RWPE2 (cell line): ENCODE results near the gene POU2F3.

Source experiments
- ATAC-seq: fragments of 200-7000 bp; cut with Tn5 transposase; 3 replicates; pipeline ENCODE4 v1.9.1; 2021; ENCODE audit warnings: low read depth
- DNase-seq: peaks from one replicate; pipeline ENCODE4 v3.0.0-alpha.2; 2020; ENCODE audit warnings: low spot score
- H3K27ac ChIP-seq: fragments of 450-650 bp; 2 replicates; pipeline ENCODE4 v1.5.1; 2017; ENCODE audit warnings: mild to moderate bottlenecking; ENCODE audit not compliant: poor library complexity, severe bottlenecking
- H3K27me3 ChIP-seq: fragments of 250-450 bp; sonication (Bioruptor Pico); 2 replicates; pipeline ENCODE4 v1.5.1; 2021; ENCODE audit warnings: mild to moderate bottlenecking, moderate library complexity; ENCODE audit not compliant: insufficient read depth, poor library complexity, severe bottlenecking
- H3K36me3 ChIP-seq: fragments of 250-450 bp; sonication (Bioruptor Pico); 2 replicates; pipeline ENCODE4 v1.5.1; 2020; ENCODE audit warnings: low read depth, mild to moderate bottlenecking, moderate library complexity
- H3K4me1 ChIP-seq: fragments of 250-450 bp; sonication (Bioruptor Pico); 2 replicates; pipeline ENCODE4 v1.5.1; 2021; ENCODE audit warnings: mild to moderate bottlenecking, moderate library complexity; ENCODE audit not compliant: insufficient read depth, poor library complexity, severe bottlenecking
- H3K4me3 ChIP-seq: fragments of 250-450 bp; sonication (Bioruptor Pico); 2 replicates; pipeline ENCODE4 v1.5.1; 2021; ENCODE audit warnings: mild to moderate bottlenecking, moderate library complexity; ENCODE audit not compliant: severe bottlenecking
- H3K9me3 ChIP-seq: fragments of 250-450 bp; sonication (Bioruptor Pico); 2 replicates; pipeline ENCODE4 v1.5.1; 2021; ENCODE audit warnings: mild to moderate bottlenecking, moderate library complexity; ENCODE audit not compliant: severe bottlenecking
- CTCF ChIP-seq: fragments of 450-650 bp; IDR thresholded peaks from one replicate; pipeline ENCODE4 v1.5.1; 2017; ENCODE audit warnings: mild to moderate bottlenecking, moderate library complexity; ENCODE audit not compliant: poor library complexity, severe bottlenecking

POU2F3 gene

GRCh38 chr11:120198787-120199469 lies 41.0 kb upstream of the POU2F3 start:
- no peak for TF ChIP-seq CTCF
- Histone ChIP-seq H3K27me3 (no peaks in the 10 kb centered on the region), H3K9me3 (no peaks in the 10 kb centered on the region), H3K36me3 (no peaks in the 10 kb centered on the region), H3K4me1 (no peaks in the 10 kb centered on the region), H3K4me3 (no peak overlapping the region), H3K27ac (no peak overlapping the region)
- DNase-seq, result no peak
- no peak for ATAC-seq

GRCh38 chr11:120199613-120200012 lies 40.3 kb upstream of the POU2F3 start:
- TF ChIP-seq CTCF, result no peak
- Histone ChIP-seq H3K36me3 (no peaks in the 10 kb centered on the region), H3K4me1 (no peaks in the 10 kb centered on the region), H3K4me3 (no peak overlapping the region), H3K27me3 (no peaks in the 10 kb centered on the region), H3K27ac (no peak overlapping the region), H3K9me3 (no peaks in the 10 kb centered on the region)
- DNase-seq (no peak), ATAC-seq (no peak)

GRCh38 chr11:120200677-120201076 lies 39.3 kb upstream of the POU2F3 start:
- Histone ChIP-seq H3K27me3 (no peaks in the 10 kb centered on the region), H3K4me3 (no peak overlapping the region), H3K36me3 (no peaks in the 10 kb centered on the region), H3K9me3 (no peaks in the 10 kb centered on the region), H3K4me1 (no peaks in the 10 kb centered on the region), H3K27ac (no peak overlapping the region)
- ATAC-seq (no peak), DNase-seq (no peak)
- no peak for TF ChIP-seq CTCF

- Histone ChIP-seq H3K9me3 (no peaks in the 10 kb centered on the region), H3K27me3 (no peaks in the 10 kb centered on the region), H3K27ac (no peak overlapping the region), H3K4me1 (no peaks in the 10 kb centered on the region), H3K4me3 (no peak overlapping the region), H3K36me3 (no peaks in the 10 kb centered on the region)
- ATAC-seq, result no peak
- DNase-seq, result no peak
- TF ChIP-seq CTCF, result no peak
Measured at GRCh38 chr11:120201653-120202052, 38.3 kb upstream of the POU2F3 start.

GRCh38 chr11:120203626-120204025 lies 36.3 kb upstream of the POU2F3 start:
- Histone ChIP-seq H3K36me3 (no peaks in the 10 kb centered on the region), H3K27ac (no peak overlapping the region), H3K4me3 (no peak overlapping the region), H3K27me3 (no peaks in the 10 kb centered on the region), H3K4me1 (peaks cover 3% of the 10 kb centered on the region), H3K9me3 (no peaks in the 10 kb centered on the region)
- no peak for DNase-seq
- ATAC-seq, result no peak
- no peak for TF ChIP-seq CTCF
